GM21447 (cell line): ENCODE measurements around the gene RNF144A.

Experiments
- ATAC-seq: cut with Tn5 transposase; IDR thresholded peaks from one replicate; pipeline ENCODE4 v1.9.1; 2021; ENCODE audit not compliant: unreplicated experiment

Gene RNF144A

DNA sequence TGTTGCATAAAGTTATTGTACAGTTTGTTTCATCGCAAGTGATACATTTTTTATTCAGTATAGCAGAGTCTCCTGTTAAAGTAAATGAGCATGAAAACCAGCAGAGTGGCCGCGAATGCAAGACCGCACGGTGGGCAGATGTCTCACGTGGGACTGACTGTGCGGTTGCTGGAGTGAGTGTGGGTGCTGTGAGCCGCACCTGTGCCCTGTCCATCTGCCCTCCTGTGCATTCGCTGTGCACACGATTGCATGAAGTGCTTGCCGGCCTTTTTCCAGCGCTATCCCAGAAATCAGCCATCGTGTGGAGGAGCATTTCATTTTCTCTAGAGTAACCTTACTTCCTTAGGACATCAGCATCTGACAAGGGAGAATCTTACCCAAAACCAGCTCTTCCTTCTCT is 118.7 kb downstream of the RNF144A start:
- ATAC-seq: no peak

DNA sequence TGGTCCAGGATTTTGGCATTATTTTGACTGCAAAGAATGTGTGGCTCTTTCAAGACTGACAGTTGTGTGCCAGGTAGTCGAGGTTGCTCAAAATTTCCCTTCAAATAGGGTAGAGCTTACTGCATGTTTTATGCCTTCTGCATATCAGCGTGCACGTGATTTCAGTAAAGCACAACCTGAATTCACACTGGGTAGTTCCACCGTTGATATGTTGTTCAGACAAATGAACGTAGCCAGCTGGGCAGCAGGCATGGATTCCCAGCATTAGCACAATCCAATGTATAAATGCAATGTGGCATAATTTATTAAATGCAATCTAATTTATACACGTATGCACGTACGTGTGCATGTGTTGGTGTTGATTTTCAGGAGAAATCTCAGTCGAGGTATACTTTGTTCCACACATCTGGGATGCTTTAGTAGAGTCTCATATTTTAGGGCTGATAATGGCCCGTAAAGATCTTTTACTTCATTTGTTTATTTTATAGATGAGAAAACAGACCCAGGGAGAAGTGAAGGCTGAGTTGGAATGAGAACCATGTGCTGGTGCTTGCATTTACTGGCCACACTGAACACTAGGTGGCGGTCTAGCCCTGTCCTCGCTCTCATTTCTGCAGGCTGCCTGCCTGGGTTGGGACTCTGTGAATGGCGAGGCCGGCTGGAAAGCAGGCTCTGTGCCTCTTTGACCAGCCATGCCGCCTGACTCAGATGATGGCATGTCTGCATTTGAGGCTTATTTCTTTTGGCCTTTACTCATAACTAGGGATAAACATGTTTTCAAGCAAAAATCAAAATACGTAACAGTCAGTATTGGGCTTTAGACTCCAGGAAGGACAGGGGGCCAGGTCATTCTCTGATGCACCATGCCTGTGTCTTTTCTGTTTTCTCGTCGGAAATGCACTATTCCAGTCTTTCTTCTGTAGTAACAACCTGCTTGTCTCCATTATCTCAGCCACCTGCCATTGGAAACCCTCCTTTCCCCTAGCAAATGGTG is 120.4 kb downstream of the RNF144A start:
- ATAC-seq: peak; percentile 92

DNA sequence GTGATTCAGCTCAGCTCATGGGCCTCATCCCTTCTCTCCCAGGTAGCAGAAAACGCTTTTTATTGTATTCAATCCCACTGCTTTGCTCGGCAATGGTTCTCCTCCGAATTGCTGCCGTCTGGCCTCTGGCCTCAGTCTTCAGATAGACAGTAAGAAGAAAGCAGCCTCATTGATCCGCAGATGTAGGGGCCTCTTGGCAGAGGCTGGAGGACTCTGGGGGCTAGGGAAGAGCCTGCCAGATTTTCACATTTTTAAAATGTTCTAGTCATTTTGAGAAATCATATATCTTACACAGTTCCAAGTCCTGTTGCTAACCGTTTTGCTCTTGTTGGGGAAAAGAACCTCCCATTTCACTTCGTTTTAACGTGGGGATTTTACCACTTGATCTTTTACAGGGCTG is 123.3 kb downstream of the RNF144A start:
- ATAC-seq: no peak

DNA sequence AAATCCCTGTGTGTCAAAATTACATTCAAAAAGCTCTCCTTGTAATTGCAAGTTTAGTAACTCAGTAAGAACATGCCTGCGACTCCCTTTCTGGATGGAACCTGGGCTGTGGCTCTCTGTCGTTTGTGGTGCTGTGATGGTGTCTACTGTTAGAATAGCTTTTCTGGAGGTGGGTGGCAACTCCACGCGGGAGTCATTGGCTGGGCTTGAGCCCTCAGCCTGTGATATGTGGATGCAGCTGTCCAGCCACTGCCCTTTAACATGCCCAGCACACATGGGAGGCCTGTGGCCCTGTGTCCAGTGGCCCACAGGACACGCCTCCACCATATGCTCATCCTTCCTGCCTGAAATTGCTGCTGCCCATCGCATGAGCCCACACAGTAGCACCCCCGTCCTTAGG is 124.2 kb downstream of the RNF144A start:
- ATAC-seq: no peak

DNA sequence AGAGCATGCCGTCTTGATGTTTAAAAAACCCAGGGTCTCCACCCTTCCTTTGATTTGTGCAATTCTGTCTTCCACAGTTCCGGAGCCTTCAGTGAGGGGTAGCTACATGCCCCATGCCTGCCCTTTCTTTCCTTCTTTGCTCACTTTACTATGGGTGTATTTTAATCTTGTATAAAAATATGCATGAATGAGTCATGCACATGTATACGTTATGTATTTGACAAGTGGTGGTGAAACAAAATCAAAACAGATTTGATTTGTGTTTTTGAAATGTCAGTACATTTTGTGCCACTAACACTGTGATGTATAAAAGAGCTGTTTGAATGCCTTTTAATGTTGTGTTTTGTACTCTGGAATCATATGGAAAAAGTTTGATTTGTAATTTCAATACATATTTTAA is 126.5 kb downstream of the RNF144A start:
- ATAC-seq: no peak

DNA sequence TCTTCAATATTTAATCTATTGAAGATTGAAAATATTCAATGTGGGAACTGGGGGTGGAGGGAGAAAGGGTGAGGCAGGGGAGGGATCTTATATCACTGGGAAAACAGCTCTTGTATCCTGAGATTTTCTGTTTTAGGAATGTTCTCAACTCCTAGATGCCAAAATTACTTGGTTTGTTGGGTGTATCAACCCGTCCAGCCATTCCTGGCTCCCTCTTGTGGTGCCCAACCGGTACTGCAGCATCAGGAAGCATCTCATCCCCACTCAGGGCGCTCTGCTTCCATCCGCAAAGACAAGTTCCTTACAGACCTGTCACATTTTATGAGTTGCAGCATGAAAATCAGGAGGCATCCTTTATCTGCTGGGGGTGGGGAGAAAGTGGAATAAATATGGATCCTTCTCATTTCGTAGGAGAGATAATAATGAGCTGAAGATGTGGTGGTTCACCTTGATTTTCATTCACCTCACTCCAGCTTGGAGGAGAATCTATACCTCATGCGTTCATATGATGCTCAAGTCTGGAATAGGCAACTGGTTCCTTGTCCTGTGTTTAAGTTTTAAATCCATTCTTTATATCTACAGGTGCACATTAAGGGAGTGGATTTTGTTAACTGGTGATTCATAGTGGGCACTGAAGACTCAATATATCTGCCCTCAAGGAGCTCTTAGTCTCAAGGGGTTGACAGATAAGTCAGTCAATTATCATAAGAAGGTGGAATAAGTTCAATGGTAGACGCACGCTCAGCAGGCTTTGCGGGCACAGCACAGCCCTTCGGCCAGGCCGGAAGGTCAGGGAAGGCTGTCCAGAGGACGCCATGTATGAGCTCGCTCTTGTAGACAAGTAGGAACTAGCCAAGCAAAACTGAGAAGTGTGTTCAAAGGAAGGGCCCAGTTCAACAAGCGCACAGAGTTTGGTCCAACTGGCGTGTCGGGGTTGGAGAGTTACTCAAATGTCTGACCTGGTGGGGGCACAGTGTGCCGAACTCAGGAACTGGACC is 127.3 kb downstream of the RNF144A start:
- no peak for ATAC-seq

DNA sequence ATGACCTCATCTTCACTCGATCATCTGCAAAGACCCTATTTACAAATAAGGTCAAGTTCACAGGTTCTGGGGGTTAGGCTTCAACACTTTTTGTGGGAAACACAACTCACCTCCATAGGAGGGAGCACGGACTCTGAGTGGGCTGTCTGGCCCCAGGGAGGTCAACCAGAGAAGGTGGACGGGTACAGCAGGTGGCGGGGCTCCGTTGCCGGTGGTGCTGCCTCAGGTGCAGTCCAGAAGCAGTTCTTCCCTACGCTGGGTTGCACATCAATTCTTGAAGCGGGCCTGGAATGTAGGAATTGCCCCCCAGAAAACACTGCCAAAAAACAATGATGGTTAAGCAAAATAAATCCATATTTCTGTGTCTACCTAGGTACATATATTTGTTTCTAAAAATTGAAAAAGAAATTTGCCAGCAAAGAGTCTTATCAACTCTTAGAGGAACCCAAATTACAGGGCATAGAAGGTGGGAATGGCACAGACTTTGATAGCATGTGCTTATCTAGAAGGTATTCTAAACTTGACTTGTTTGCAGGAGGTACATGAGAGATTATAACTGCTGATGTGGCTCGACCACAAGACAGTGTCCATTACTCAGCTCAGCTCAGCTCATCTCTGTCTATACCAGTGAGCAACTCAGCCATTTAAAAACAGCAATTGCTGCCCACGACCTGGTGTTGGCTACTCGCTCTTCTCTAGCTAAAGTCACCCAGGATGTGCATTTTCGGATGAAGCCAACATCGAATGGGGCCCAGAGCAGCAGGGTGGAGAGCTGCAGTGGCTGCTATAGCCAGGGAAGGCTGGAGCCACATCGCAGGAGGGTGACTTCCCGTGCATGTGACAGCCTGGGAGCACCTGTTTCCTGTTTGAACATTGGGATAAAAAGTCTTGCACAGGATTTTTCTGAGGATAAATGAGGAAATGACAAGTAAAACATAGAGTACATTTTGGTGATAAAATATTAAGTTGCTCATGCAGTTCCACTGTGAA is 128.7 kb downstream of the RNF144A start:
- no peak for ATAC-seq

DNA sequence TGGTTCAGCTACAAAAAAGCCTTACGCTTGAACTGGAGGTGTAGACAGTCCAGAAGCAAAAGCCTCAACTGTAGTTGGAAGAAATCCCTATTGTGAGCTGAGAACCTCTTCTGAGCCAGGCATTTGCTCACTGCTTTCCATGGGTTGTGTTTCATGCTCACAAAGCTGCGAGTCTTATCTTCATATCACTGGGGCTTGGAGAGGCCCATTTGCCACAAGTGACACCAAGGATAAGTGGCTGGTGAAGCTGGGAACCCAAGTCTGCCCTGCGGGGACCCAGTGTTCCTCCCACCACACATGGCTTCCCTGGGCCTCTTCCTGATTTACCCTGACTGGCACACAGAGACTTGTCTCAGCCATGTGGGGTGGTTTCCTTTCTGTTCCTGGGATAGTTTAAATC is 130.4 kb downstream of the RNF144A start:
- ATAC-seq: no peak

DNA sequence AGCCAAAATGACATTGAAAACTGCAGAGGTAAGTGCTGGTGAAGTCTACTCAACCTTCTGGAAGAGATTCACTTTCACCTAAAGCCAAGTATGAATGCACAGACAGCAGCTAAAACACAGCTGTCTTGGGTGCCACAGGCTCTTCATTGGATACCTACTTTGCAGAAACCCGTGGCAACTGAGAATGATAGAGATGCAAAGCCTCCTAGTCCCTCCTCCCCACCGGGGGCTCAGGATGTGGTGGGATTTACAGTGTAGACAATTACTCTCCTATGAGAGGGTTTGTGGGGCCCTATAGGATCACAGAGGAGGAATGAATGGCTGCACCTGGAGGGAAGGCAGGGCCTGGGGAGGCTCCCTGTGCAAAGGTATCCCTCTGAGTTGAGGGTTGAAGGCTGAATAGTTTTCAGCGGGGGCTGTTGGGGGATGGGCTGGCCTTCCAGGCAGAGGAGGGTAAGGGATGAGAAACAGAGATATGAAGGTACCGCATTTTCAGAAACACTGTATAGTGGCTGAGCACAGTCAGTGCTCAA is 131.6 kb downstream of the RNF144A start:
- no peak for ATAC-seq

DNA sequence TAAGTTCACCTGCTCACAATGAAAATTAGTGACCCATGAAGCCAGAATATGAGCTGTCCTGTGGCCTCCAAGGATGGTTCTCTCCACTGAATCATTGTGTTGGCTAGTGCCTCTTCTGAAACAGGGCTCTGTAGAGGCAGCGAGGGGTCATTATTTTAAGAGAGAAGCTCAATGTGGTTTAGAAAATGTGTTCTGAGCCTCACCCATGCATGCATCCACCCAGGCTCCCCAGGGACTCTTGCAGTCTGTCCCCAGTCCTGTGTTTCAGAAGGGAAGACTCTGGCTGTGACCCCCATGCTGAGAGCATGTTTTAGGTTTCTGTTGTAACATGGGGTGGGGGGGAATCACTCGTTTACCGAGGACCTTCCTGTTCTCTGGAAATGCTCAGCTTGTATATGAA is 135.2 kb downstream of the RNF144A start:
- ATAC-seq: peak; percentile 91

DNA sequence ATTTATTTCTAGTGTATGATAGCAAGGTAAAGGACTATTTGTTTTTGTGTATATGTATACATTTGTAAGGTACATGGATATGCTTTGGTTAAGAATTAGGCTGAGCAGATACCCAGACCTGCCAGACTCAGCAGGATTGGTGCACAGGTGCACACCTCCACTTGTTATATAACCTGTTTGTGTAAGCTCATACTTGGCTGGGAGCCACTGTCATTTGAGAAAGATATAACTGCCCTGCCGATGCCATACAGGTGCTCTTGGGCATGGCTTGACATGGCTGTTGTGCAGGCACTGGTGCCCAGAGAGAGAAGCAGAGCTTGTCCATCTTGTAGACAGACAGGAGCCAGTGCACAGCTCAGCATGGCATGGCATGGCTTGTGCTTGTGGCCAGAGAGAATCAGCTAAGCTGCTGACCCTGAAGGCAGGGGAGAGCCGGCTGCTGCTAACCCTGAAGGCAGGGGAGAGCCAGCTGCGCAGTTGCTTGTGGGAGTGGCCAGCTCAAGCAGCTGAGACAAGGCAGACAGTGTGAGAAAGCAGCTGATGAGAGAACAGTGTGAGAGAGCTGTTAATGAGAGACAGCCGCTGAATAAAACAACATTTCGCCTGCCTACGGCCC is 136.5 kb downstream of the RNF144A start:
- ATAC-seq: no peak

DNA sequence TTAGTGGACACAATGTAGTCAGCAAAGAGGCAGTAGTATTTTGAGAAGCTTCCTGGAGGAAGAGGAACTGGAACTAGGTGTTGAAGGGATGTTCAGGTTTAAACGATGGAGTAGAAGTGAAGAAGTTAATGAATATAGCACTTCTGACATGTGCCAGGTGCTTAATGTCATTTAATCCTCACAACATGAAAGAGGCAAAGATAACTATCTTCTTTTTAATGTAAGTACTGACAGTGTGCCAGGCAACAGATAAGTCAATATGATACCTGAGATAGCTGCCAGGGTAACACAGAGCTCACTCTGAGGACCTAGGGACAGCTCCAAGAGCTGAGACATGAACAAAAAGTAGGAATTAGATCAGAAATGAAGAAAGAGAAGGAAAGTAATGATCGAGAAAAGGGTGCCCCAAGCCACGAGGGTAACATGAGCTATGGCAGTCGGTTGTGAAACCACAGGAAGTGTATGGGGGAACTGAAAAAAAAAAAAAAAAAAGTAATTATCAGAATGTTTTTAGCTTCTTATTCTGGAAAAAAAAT is 140.7 kb downstream of the RNF144A start:
- ATAC-seq: peak; percentile 74

DNA sequence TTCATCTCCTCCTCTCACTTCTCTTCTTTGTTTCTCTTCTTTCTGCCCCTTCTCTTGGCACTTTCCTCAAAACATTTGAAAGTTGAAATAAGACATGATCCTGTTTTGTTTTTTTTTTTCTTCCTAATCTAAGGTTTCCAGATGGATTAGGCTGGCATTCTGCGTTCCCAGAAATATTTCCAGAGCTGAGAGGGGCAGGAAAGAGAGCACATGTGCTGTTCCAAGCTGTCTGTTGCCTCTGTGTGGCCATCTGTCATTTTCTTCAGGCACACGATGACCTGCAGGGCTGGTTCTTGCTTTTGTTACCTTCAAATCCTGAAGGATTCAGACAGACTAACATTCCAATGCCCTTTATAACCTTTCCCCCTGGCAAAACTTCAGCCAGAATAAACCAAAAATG is 142.9 kb downstream of the RNF144A start:
- ATAC-seq: no peak

DNA sequence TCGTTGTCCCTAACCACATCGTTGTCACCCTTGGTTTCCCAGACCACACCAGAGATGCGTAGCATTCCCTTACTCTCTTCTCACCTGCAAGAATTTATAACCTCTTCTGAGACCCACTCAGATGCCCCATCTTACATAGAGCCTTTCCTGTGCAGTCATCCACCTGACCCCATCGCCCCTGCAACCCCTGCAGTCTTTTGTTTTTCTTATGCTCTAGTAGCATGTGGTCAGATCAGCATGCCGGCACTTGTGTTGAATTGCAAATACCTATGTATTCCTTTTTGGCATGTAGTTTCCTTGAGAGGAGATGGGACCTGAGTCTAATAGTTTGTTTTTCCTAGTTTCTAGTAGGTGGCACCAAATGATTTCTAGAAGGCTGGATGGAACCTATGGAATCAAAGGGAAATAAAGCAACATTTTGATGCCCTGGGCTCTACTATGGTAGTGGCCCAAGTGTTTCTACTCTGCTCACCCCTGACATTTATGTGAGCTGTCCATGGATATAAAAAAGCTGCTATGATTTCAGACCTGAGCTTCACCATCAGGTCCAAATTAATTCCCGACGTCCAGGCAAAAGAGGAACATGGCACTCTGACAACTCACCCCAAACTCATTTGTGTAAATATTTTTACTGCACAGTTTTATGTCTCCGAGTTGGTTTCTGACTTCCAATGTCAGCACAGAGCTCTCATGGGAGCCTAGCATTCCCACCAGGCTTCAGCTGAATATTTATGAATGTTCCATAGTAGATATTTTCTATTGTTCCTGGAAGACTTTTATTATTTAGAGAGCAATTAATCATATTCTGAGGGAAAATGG is 143.6 kb downstream of the RNF144A start:
- no peak for ATAC-seq

DNA sequence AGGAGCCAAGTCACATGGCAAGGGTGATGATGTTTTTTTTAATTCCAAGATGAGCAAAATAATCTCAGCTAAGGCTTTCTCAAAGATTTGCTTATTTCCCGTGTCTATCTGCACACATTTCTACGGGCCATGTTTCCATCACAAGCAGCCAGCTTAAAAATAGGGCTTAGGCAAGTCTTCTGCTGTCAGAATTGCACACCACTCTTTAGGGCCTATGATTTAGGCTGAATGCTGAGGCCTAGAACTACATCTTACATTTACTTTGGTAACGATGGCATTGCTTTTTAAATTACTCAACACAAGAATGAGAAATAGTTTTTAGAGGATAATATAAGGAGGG is 144.2 kb downstream of the RNF144A start:
- no peak for ATAC-seq

DNA sequence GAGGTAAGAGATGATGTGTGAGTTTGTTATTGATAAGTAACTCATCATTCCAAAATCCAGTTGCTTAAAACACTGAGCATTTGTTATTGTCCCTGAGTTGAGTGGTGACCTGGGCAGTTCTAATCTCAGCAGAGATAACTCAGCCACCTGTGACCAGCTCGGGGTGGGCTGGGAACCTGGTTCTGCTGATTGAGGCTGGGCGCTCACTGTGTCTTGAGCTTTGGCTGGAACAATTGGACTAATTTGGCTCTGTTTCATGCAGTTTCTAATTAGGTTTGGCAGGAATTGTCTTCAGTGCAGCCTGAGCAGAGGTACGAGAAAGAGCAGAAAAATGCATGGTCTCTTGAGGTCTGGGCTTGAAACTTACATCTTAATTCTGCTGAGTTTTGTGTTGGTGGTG is 144.7 kb downstream of the RNF144A start:
- no peak for ATAC-seq

DNA sequence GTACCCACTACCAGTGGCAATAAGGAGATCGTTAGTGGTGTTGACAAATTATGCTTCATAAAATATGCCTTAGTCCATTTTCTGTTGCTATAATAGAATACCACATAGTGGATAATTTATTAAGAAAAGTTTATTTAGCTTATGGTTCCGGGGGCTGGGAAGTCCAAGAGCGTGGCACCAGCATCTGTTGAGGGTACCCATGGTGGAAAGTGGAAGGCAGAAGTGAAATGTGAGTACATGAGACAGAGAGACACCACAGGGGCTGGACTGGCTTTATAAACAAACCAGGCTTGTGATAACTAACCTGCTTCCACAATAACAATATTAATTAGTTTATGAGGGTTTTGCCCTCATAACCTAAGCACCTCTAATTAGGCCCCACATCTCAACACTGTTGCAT is 146.6 kb downstream of the RNF144A start:
- no peak for ATAC-seq

DNA sequence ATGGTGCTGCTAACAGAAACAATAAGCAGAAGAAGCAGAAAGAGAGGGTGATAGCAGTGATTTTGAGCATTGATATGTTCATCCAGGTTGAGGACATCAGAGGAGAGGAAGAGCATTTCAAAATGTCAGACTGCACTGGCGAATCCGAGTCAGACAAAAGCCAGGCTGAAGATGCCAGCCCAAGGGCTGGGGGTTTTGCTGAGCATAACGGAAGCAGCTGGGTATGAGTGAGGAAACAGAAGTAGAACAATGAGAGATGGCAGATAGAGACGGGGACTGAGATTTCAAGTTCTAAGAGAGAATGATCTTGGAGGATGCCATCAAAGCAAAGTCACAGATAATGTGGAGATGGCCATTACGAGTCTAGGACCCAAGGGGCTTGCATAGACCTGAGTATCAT is 151.2 kb downstream of the RNF144A start:
- no peak for ATAC-seq

DNA sequence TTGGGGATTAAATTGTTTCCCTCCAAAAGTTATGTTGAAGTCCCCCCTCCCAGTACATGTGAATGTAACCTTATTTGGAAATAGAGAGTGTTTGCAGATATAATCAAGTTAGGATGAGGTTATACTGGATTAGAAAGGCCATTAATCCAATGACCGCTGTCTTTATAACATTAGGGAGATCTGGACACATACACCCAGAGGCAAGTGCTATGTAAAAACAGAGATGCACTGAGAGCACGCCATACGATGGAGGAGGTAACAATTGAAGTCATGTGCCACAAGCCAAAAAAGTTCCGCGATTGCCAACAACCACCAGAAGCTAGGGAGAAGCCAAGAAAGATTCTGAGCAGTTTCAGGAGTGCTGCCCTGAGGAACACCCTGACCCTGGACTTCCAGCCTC is 153.3 kb downstream of the RNF144A start:
- ATAC-seq: no peak
